HEK293 (cell line): ENCODE measurements around the gene SRRM5.
A peak's percentile ranks its signal among the peaks of the same experiment; 100 is the strongest.
"Not testable (repeated sequence)": the region's sequence is repeated elsewhere in the genome, so short reads cannot be mapped to it uniquely, and the experiment has no call there.

ENCODE experiments used
- CTCF ChIA-PET: fragments of 350-600 bp; formaldehyde crosslinking; extraction: SDS; loops from one replicate; lab custom pipeline; 2021; ENCODE audit warnings: antibody characterized with exemption; lab: Yijun Ruan, JAX
- POLR2A ChIA-PET: fragments of 300-600 bp; formaldehyde crosslinking; extraction: SDS; loops from one replicate; lab custom pipeline; 2020; ENCODE audit warnings: antibody characterized with exemption, inconsistent platforms; lab: Yijun Ruan, JAX
- H3K27ac ChIP-seq: fragments of 200-500 bp; sonication (Bioruptor generic); 2 replicates; pipeline ENCODE4 v1.5.1; 2014; ENCODE audit warnings: low read depth, low read length, control low read depth, inconsistent platforms; ENCODE audit errors: extremely low read depth
- H3K36me3 ChIP-seq, 2 experiments: fragments of 200-500 bp in 1 of 2; sonication (Bioruptor generic) in 1 of 2; 1 replicate in 1 of 2; 2 replicates in 1 of 2; pipeline ENCODE4 v1.5.1; 2014 to 2017; ENCODE audit warnings: inconsistent platforms in 2 of 2, low read length in 2 of 2; ENCODE audit not compliant: control insufficient read depth in 2 of 2, insufficient read depth in 1 of 2
- H3K4me1 ChIP-seq: fragments of 200-500 bp; sonication (Bioruptor generic); 2 replicates; pipeline ENCODE4 v1.5.1; 2014; ENCODE audit warnings: mild to moderate bottlenecking, low read length, inconsistent platforms; ENCODE audit not compliant: control insufficient read depth, insufficient read depth
- H3K4me3 ChIP-seq: 2 replicates; pipeline ENCODE4 v1.5.1; 2011; ENCODE audit warnings: low read depth, mild to moderate bottlenecking, control low read depth, low read length, moderate library complexity
- H3K9me3 ChIP-seq: fragments of 200-500 bp; sonication (Bioruptor generic); 2 replicates; pipeline ENCODE4 v1.5.1; 2014; ENCODE audit warnings: low read depth, low read length, inconsistent platforms; ENCODE audit not compliant: control insufficient read depth, insufficient read depth
- CTCF ChIP-seq: fragments of 450-650 bp; formaldehyde crosslinking; IDR thresholded peaks from 2 replicates; pipeline ENCODE4 v1.5.1; 2016; ENCODE audit warnings: missing biosample characterization, missing genetic modification characterization
- PRDM1 ChIP-seq: fragments of 450-650 bp; formaldehyde crosslinking; IDR thresholded peaks from 2 replicates; pipeline ENCODE4; 2016; ENCODE audit warnings: missing biosample characterization, missing genetic modification characterization
- ZBTB10 ChIP-seq: fragments of 450-650 bp; formaldehyde crosslinking; IDR thresholded peaks from 2 replicates; pipeline ENCODE4 v1.5.1; 2016; ENCODE audit warnings: missing biosample characterization, missing genetic modification characterization
- ZBTB6 ChIP-seq: fragments of 450-650 bp; formaldehyde crosslinking; IDR thresholded peaks from 2 replicates; pipeline ENCODE4 v1.5.1; 2017; ENCODE audit warnings: missing biosample characterization, missing genetic modification characterization
- ZFHX2 ChIP-seq: fragments of 450-650 bp; formaldehyde crosslinking; conservative IDR thresholded peaks from 2 replicates; pipeline ENCODE4 v1.5.1; 2016; ENCODE audit warnings: missing biosample characterization, missing genetic modification characterization
- ZIC2 ChIP-seq: fragments of 450-650 bp; formaldehyde crosslinking; IDR thresholded peaks from 2 replicates; pipeline ENCODE4 v1.5.1; 2016; ENCODE audit warnings: missing biosample characterization, missing genetic modification characterization
- ZNF121 ChIP-seq: fragments of 450-650 bp; formaldehyde crosslinking; IDR thresholded peaks from 2 replicates; pipeline ENCODE4 v1.5.1; 2016; ENCODE audit warnings: missing biosample characterization, missing genetic modification characterization
- ZNF2 ChIP-seq: fragments of 450-650 bp; formaldehyde crosslinking; IDR thresholded peaks from 2 replicates; pipeline ENCODE4 v1.5.1; 2016; ENCODE audit warnings: missing biosample characterization, missing genetic modification characterization
- ZNF24 ChIP-seq: fragments of 450-650 bp; formaldehyde crosslinking; IDR thresholded peaks from 2 replicates; pipeline ENCODE4 v1.5.1; 2016; ENCODE audit warnings: missing biosample characterization, missing genetic modification characterization
- ZNF488 ChIP-seq: fragments of 450-650 bp; formaldehyde crosslinking; IDR thresholded peaks from 2 replicates; pipeline ENCODE4 v1.5.1; 2016; ENCODE audit warnings: missing biosample characterization, missing genetic modification characterization
- ZNF580 ChIP-seq: fragments of 450-650 bp; formaldehyde crosslinking; IDR thresholded peaks from 2 replicates; pipeline ENCODE4 v1.5.1; 2016; ENCODE audit warnings: missing biosample characterization, missing genetic modification characterization
- ZNF658 ChIP-seq: fragments of 450-650 bp; formaldehyde crosslinking; IDR thresholded peaks from 2 replicates; pipeline ENCODE4; 2016; ENCODE audit warnings: missing biosample characterization, missing genetic modification characterization
- ZNF776 ChIP-seq: fragments of 450-650 bp; formaldehyde crosslinking; IDR thresholded peaks from 2 replicates; pipeline ENCODE4 v1.5.0; 2017; ENCODE audit warnings: missing biosample characterization, missing genetic modification characterization, borderline replicate concordance

Gene SRRM5

GRCh38 chr19:43599635-43600295 lies 12.1 kb upstream of the SRRM5 start:
- H3K9me3 ChIP-seq, result no peaks in the 10 kb centered on the region
- ChIA-PET CTCF (interaction anchor here (0.7 to 1.4 kb wide), 5 partner anchors 45 to 167 kb away, joined by 3 to 9 read pairs (median 4); no protein-coding TSS in a partner anchor), POLR2A (interaction anchor here (1.1 to 1.9 kb wide), 2 partner anchors 16 to 27 kb away, joined by 3 to 6 read pairs; no protein-coding TSS in a partner anchor)

GRCh38 chr19:43600326-43600725 lies 11.6 kb upstream of the SRRM5 start:
- H3K27ac ChIP-seq, H3K9me3 ChIP-seq, H3K4me3 ChIP-seq: not testable (repeated sequence)
- POLR2A ChIA-PET, result interaction anchor here (0.6 to 1.9 kb wide), 3 partner anchors 15 to 26 kb away, joined by 3 to 6 read pairs (median 4); no protein-coding TSS in a partner anchor
- CTCF ChIA-PET, result interaction anchor here (0.7 to 1.4 kb wide), 5 partner anchors 45 to 166 kb away, joined by 3 to 9 read pairs (median 4); no protein-coding TSS in a partner anchor
- Histone ChIP-seq H3K36me3 (peaks cover 49 to 57% of the 10 kb centered on the region in 2 experiments), H3K4me1 (peaks cover 14% of the 10 kb centered on the region)

More at GRCh38 chr19:43599635-43600295, 12.1 kb upstream of the SRRM5 start:
- peaks cover 49 to 57% of the 10 kb centered on the region in 2 experiments for H3K36me3 ChIP-seq
- H3K4me3 ChIP-seq, result no peak overlapping the region
- TF ChIP-seq ZNF24 (no peak), ZNF776 (tag by site-specific recombination) (no peak), CTCF (tag by site-specific recombination) (peak; percentile 44)
- H3K27ac ChIP-seq, result no peak overlapping the region
- H3K4me1 ChIP-seq, result peaks cover 19% of the 10 kb centered on the region

- Histone ChIP-seq H3K4me1 (peaks cover 26% of the 10 kb centered on the region), H3K27ac (peak overlapping the region; percentile 58), H3K36me3 (peaks cover 46 to 75% of the 10 kb centered on the region in 2 experiments), H3K4me3 (no peak overlapping the region), H3K9me3 (no peaks in the 10 kb centered on the region)
- ChIA-PET CTCF (interaction anchor here (1.0 to 3.1 kb wide), 4 partner anchors 46 to 140 kb away, joined by 3 to 11 read pairs (median 5); no protein-coding TSS in a partner anchor), POLR2A (interaction anchor here (0.9 to 3.4 kb wide), 4 partner anchors 9 to 11 kb away, joined by 3 to 19 read pairs (median 4); partner anchors contain the start of genes IRGQ and ZNF576)
- TF ChIP-seq ZNF2 (tag by site-specific recombination) (0 out of 2 replicates have a peak, but pooled peaks have one; percentile 49), ZFHX2 (tag by site-specific recombination) (peak; percentile 84), ZBTB10 (no peak), ZNF488 (tag by site-specific recombination) (no peak), ZBTB6 (peak; percentile 58), PRDM1 (tag by site-specific recombination) (no peak), ZNF121 (tag by site-specific recombination) (peak; percentile 99), CTCF (tag by site-specific recombination) (0 out of 2 replicates have a peak, but pooled peaks have one; percentile 7), ZNF580 (tag by site-specific recombination) (0 out of 2 replicates have a peak, but pooled peaks have one; percentile 36), ZNF658 (tag by site-specific recombination) (no peak), ZIC2 (peak; percentile 65), ZNF776 (tag by site-specific recombination) (no peak)
Observed at GRCh38 chr19:43605875-43606568, 5.9 kb upstream of the SRRM5 start.
